MM.1S (cell line): ENCODE results near the gene SEM1.

Experiments
- EZH2 ChIP-seq: fragments of 300-600 bp; sonication (generic); optimal IDR thresholded peaks from 2 replicates; pipeline ENCODE3; 2017; ENCODE audit warnings: low read depth, mild to moderate bottlenecking, antibody characterized with exemption, low read length, mixed read lengths
- EZH2phosphoT487 ChIP-seq: fragments of 300-600 bp; sonication (generic); IDR thresholded peaks from 2 replicates; pipeline ENCODE4 v1.6.1; 2018; ENCODE audit warnings: antibody characterized with exemption, low read length
- TF ChIP-seq, protein P1 (sequence below): fragments of 300-600 bp; sonication (generic); IDR thresholded peaks from 2 replicates; pipeline ENCODE4 v1.5.1; 2016; ENCODE audit warnings: antibody characterized with exemption, low read length, mixed read lengths

DNA sequence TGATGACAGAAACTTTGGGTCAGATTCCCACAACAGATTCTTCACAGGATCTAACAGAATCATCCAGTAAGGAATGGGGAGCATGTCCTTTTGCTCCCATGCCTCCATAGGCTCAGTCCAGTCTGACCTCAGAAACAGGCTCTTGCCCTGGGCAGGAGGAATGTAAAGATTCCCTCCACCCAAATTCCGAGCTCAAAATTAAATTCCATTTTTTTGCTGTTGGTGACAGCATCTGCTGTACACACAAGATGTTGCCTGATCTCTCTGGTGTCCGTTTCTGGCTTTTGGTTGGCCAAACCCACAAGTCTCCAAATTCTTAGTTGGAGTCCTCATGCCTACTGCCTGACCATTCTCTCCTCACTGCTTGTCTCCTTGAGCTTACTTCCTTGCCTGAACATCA, 53.7 kb downstream of the SEM1 start:
- TF ChIP-seq, protein P1, sequence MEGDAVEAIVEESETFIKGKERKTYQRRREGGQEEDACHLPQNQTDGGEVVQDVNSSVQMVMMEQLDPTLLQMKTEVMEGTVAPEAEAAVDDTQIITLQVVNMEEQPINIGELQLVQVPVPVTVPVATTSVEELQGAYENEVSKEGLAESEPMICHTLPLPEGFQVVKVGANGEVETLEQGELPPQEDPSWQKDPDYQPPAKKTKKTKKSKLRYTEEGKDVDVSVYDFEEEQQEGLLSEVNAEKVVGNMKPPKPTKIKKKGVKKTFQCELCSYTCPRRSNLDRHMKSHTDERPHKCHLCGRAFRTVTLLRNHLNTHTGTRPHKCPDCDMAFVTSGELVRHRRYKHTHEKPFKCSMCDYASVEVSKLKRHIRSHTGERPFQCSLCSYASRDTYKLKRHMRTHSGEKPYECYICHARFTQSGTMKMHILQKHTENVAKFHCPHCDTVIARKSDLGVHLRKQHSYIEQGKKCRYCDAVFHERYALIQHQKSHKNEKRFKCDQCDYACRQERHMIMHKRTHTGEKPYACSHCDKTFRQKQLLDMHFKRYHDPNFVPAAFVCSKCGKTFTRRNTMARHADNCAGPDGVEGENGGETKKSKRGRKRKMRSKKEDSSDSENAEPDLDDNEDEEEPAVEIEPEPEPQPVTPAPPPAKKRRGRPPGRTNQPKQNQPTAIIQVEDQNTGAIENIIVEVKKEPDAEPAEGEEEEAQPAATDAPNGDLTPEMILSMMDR: no peak
- no peak for TF ChIP-seq EZH2
- TF ChIP-seq EZH2phosphoT487: no peak
